ENCODE results near the gene PTGES. TPM values are rescaled to one million over a fixed set of nuclear protein-coding genes. Genes with fewer than 3 reads are reported as not detected.
A peak's percentile ranks its signal among the peaks of the same experiment; 100 is the strongest.
"Not testable (repeated sequence)": the region's sequence is repeated elsewhere in the genome, so short reads cannot be mapped to it uniquely, and the experiment has no call there.

PTGES gene
- total RNA-seq = 1.1 TPM in 1 of 2 replicates, not detected in the other

DNA sequence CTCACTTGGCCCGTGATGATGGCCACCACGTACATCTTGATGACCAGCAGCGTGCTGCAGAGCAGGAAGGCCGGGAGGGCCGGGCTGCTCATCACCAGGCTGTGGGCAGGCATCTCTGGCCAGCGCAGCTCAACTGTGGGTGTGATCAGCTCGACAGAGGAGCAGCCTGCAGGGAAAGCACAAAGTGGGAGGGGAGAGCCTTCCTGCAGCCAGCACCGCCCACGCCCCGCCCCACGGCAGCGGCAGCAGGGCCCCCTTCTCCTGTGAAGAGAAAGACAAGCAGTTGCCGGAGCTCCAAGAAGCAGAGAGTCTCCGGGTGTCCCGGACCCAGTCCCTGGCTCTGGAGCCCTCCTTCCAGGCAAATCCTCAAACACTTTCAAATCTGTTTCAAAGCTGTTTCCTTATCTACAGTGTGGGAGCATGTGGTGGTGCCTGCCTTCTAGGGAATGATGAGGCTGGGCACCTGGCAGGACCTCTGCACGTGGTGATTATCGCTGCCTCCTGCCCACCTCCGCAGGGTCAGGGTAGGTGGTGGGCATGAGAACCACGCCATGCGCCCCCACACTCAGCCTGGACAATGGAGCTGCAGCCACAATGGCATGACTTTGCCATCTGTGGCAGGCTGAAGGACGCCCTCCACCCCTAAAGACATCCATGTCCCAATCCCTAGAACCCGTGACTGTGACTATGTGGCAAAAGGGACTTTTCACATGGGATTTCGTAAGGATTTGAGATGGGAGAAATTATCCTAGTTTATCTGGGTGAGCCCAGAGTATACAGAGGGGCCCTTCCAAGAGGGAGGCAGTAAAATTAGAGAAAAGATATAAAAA lies at the start of gene PTGES:
Gene PTGES (minus strand): TSS at position 143 of the 830 bp plus-strand sequence. CDS start 30 bp downstream, at position 113.
- no peak for DNase-seq (ENCODE audit: extremely low read depth, low read depth, low spot score)

DNA sequence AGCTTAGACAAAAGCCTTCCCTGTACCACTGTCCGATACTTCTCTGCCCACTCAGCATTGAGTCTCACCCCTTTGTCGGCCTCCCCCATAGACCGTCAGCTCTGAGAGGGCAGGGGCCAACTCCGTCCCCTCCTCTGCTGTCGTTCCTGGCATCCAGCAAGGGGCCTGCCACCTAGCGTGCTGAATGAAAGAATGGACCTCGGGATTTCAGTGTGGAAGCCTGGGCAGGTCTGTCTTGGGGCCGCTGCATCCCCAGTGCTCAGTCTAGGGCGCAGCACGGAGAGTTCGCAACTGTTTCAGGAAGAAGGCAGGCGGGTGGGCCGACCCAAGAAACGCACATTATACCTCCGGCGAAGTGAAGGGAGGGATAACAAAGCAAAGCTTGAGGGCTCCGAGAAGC lies 48.7 kb upstream of the PTGES start:
- no peak for DNase-seq (ENCODE audit: extremely low read depth, low read depth, low spot score)

DNA sequence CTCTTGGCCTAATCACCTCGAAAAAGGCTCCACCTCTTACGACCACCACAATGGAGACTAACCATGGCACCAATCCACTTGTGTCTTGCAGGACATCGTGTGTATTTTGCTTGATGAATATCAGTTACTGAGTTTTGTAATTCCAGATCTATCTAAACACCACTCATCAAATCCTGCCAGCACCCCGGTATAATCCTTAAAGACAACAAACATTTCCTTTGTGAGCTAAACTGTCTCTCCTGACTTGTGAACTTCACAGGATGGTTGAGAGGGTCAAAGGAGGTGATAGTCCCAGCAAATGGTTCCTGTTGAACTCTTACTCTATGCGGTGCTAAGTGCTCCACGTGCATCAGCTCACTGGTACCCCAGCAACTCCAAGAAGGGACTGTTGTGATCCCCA lies 46.1 kb upstream of the PTGES start:
- no peak for DNase-seq (ENCODE audit: extremely low read depth, low read depth, low spot score)

DNA sequence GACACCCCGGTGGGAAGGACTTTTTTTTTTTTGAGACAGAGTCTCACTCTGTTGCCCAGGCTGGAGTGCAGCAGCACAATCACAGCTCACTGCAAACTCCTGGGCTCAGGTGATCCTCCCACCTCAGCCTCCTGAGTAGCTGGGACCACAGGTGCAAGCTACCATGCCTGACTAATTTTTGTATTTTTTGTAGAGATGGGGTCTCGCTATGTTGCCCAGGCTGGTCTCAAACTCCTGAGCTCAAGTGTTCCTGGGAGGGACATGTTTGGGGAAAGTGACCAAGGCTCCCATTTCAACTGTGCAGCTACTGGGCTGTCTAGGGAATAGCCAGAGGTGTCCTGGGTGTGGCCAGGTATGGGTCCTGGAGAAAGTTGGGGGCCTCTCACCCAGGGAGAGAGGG lies 43.2 kb upstream of the PTGES start:
- not testable (repeated sequence) for DNase-seq (ENCODE audit: extremely low read depth, low read depth, low spot score)

DNA sequence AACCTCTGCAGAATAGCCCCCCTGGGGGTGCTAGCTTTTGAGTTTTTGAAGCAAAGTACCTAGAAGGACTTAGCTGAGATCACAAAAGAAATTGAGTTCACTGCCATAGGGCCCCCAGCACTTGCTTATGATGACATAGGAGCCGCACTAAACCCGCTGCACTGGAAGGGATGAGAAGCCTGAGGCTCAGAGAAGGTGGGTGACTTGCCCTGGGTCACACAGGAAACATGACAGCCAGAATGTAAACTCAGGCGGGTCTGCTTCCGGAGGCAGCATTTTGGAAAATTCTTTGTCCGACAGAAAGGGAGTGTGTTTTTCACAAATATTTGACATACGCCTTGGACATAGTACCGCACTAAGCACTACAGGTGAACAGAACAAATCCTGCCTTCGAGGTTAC lies 41.7 kb upstream of the PTGES start:
- no peak for DNase-seq (ENCODE audit: extremely low read depth, low read depth, low spot score)

DNA sequence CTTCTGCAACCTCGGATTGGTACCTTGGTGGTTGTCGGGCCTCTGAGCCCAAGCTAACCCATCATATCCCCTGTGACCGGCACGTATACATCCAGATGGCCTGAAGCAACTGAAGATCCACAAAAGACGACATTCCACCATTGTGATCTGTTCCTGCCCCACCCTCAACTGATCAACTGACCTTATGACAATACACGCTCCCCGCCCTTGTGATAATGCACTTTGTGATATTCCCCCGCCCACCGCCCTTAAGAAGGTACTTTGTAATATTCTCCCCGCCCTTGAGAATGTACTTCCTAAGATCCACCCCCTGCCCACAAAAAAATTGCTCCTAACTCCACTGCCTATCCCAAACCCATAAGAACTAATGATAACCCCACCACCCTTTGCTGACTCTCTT lies 33.6 kb upstream of the PTGES start:
- no peak for DNase-seq (ENCODE audit: extremely low read depth, low read depth, low spot score)

DNA sequence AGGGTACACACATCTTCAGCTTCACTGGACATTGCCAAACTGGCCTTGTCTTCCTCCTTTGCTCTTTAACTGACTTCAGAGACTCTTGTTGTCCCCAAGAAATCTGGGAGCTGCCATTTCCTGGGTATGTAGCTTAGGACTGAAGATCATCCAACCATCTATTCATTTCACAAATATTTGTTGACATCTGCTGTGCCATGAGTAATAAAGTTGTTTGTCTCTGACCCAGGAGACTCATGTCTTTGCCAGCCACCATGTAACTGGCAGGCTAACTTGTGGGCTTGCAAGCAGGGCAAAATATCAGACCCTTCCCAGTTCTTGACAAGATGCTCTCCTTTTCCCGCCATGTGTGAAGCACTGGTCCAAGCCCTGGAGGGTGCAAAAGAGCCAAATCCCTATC lies 33.0 kb upstream of the PTGES start:
- DNase-seq (ENCODE audit: extremely low read depth, low read depth, low spot score) = no peak

DNA sequence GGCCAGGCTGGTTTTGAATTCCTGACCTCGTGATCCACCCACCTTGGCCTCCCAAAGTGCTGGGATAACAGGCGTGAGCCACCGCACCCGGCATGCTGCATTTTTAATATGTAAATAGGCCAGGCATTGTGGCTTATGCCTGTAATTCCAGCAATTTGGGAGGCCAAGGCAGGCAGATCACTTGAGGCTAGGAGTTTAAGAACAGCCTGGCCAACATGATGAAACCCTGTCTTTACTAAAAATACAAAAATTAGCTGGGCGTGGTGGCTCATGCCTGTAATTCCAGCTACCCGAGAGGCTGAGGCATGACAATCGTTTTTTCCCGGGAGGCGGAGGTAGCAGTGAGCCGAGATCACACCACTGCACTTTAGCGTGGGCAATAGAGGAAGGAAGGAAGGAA lies 32.1 kb upstream of the PTGES start:
- not testable (repeated sequence) for DNase-seq (ENCODE audit: extremely low read depth, low read depth, low spot score)

- no peak for DNase-seq (ENCODE audit: extremely low read depth, low read depth, low spot score)
These were observed 30.9 kb upstream of the PTGES start for GRCh38 chr9:129783516-129784361.

GRCh38 chr9:129781981-129782380 lies 29.1 kb upstream of the PTGES start:
- DNase-seq (ENCODE audit: extremely low read depth, low read depth, low spot score) = no peak

- no peak for DNase-seq (ENCODE audit: extremely low read depth, low read depth, low spot score)
These were observed 28.3 kb upstream of the PTGES start for GRCh38 chr9:129781131-129781530.

DNA sequence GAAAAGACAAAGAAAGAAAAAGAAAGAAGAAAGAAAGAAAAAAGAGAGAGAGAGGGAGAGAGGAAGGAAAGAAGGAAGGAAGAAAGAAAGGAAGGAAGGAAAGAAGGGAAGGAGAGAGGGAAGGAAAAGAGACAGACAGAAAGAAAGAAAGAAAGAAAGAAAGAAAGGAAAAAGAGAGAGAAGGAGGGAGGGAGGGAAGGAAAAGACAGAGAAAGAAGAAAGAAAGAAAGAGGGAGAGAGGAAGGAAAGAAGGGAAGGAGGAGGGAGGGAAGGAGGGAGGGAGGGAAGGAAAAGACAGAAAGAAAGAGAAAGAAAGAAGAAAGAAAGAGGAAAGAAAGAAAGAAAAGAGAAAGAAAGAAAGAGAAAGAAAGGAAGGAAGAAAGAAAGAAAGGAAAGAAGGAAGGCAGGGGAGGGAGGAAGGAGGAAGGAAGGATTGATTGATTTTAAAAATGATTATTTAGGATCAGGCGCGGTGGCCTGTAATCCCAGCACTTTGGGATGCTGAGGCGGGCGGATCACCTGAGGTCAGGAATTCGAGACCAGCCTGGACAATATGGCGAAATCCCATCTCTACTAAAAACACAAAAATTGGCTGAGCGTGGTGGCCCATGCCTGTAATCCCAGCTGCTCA lies 26.8 kb upstream of the PTGES start:
- DNase-seq (ENCODE audit: extremely low read depth, low read depth, low spot score) = no peak

DNA sequence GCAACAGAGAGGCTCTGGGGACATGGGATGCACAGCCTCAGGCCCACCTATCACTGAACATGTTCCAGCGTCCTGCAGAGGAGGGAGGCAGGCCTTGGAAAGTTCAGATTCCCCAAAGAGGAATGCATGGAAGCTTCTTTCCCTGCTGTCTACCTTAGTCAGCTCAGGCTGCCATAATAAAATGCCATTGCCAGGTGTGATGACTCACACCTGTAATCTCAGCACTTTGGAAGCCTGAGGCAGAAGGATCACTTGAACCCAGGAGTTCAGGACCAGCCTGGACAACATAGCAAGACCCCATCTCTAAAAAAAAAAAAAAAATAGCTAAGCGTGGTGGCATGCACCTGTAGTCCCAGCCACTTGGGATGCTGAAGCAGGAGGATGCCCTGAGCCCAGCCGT lies 25.6 kb upstream of the PTGES start:
- no peak for DNase-seq (ENCODE audit: extremely low read depth, low read depth, low spot score)

DNA sequence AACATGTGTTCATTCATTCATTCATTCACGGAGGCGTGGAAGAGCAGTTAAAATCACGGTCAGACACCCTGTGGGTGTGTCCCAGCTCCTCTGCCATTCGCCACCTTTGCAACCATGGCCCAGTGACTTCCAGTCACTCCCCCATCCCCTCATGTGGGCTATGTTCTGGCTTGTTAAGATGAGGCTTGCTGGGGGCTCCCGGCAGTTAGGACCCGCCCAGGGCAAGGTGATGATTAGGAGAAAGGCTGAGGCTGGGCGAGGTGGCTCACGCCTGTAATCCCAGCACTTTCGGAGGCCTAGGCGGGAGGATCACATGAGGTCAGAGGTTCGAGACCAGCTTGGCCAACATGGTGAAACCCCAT lies 24.9 kb upstream of the PTGES start:
- no peak for DNase-seq (ENCODE audit: extremely low read depth, low read depth, low spot score)

DNA sequence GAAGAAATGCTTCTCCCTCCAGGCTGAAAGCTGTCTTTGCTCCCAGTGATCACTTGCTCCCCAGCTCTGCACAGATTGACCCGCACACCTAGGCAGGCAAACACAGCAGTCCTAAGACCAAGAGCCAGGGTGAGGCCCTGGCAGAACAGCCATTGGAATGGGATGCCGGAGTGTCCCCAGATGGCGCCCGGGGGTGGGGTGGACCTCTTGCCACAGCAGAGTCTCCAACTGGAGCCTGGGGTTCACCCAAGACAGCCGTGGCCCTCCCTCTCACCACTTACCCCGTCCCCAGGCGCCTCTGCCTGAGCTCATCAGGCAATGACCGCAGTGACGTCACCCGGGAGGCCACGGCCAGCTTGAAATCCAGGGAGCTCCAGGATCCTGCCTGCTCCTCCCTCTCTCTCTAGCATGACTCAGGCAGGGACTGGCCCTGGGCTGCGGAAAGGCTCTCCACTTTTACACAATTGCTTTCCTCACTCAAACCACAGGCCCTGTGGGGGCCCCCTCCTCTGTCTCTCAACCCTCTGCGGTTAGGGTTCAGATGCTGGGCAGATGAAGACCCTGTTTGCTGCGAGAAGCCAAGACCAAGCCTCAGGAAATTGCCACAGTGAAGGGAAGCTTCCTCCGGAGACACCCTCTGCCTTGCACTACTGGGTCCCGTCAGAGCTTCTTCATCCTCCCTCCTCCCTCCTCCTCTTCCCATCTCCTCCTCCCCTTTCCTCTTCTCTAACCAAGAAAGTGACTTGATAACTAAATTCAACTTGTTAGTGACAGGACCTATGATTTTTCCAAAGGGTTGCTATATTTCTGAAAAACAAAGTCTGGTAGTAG lies 24.3 kb upstream of the PTGES start:
- peak; percentile 57 for DNase-seq (ENCODE audit: extremely low read depth, low read depth, low spot score)

DNA sequence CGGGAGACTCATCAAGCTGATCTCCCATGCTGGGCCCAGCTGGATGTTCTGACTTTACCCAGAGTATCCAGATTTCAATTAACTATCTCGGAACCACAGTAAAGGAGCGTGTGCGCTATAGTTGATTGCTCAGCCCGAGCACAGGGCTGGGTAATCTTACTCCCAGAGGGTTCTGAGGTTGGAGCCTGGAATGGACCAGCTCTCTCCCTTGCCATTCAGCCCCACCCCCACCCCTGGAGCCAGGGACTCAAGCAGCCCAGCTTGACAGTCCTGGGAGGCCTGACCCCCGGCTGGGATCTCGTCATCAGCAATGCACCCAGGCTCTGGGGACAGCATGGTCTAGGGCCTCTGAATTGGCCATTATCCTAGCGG lies 23.7 kb upstream of the PTGES start:
- no peak for DNase-seq (ENCODE audit: extremely low read depth, low read depth, low spot score)

DNA sequence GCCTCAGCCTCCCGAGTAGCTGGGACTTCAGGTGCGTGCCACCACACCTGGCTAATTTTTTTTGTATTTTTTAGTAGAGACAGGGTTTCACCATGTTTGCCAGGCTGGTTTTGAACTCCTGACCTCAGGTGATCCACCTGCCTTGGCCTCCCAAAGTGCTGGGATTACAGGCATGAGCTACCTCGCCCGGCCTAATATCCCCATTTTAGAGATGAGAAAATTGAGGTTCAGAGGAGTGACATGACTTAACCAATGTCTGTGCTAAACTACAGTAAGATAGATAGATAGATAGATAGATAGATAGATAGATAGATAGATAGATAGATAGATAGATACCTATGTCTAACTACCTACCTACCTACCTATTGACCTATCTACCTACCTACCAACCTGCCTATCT lies 23.3 kb upstream of the PTGES start:
- DNase-seq (ENCODE audit: extremely low read depth, low read depth, low spot score) = not testable (repeated sequence)

DNA sequence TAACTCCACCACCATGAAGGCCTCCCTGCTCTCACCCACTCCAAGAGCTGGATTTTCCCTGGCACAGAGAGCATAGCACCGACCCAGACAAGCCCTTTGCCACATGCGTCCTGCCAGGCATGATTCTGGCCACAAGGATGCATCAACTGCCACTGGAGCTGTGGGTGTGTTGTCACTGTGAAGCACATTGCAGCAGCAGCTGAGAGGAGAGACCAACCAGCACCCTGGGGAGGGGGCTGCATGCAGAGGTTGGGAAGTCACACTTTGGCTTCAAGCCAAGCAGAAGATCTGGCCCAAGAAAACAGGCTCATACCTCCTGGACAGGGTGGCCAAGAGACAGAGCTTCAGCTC lies 22.6 kb upstream of the PTGES start:
- no peak for DNase-seq (ENCODE audit: extremely low read depth, low read depth, low spot score)

DNA sequence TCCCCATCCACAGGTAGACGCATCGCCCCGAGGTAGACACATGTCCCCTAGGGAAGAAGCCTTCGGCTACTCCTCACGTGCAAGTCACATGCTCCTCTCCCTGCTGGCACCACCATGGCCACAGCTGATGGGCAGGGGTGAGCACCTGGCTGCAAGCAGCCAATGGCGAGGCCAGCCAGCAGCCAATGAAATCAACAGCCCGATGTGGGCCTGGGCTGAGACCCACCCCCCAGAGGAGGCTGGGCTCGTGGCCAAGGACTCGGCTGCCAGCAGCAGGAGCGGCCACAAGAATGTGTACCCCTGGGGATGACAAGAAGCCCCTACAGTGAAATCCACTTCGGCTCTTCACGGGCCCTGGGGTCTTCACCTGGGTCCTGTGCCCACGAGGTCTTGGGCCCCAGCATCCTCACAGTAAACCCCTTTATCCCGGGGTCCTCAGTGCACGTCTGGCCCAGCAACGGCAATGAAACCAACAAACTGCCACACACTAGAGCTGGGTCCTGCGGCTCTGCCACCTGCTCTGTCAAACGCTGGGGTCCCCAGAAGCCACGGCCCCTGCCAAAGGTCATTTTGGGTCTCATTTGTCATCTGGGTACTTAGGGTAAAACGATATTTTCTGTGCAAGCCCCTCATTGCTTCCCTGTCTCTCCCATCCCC lies 22.1 kb upstream of the PTGES start:
- no peak for DNase-seq (ENCODE audit: extremely low read depth, low read depth, low spot score)

Measured in glomerular endothelial cell (primary cell).